IMR-90 (cell line): ENCODE results near the gene KRT7.

Experiments used
- MXI1 ChIP-seq: IDR thresholded peaks from 2 replicates; pipeline ENCODE4 v1.6.1; 2012; ENCODE audit warnings: low read depth, mild to moderate bottlenecking, low read length, moderate library complexity, borderline replicate concordance
- POLR2A ChIP-seq: IDR thresholded peaks from 2 replicates; pipeline ENCODE4 v1.6.1; 2012; ENCODE audit warnings: mild to moderate bottlenecking, low read depth, low read length
- RAD21 ChIP-seq: IDR thresholded peaks from 2 replicates; pipeline ENCODE4 v1.6.1; 2012; ENCODE audit warnings: low read length, improper control_type of control experiment
- SMC3 ChIP-seq: fragments of 150-350 bp; IDR thresholded peaks from 2 replicates; pipeline ENCODE4 v1.6.1; 2016; ENCODE audit warnings: low read depth, mild to moderate bottlenecking, antibody characterized with exemption, low read length, moderate library complexity
- TF ChIP-seq, protein P1 (sequence below): conservative IDR thresholded peaks from 2 replicates; pipeline ENCODE4 v1.5.1; 2012; ENCODE audit warnings: mild to moderate bottlenecking, low read depth, low read length, improper control_type of control experiment

- TF ChIP-seq, protein P1, sequence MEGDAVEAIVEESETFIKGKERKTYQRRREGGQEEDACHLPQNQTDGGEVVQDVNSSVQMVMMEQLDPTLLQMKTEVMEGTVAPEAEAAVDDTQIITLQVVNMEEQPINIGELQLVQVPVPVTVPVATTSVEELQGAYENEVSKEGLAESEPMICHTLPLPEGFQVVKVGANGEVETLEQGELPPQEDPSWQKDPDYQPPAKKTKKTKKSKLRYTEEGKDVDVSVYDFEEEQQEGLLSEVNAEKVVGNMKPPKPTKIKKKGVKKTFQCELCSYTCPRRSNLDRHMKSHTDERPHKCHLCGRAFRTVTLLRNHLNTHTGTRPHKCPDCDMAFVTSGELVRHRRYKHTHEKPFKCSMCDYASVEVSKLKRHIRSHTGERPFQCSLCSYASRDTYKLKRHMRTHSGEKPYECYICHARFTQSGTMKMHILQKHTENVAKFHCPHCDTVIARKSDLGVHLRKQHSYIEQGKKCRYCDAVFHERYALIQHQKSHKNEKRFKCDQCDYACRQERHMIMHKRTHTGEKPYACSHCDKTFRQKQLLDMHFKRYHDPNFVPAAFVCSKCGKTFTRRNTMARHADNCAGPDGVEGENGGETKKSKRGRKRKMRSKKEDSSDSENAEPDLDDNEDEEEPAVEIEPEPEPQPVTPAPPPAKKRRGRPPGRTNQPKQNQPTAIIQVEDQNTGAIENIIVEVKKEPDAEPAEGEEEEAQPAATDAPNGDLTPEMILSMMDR, result no peak
- TF ChIP-seq SMC3, result no peak
- no peak for TF ChIP-seq POLR2A
- TF ChIP-seq RAD21, result no peak
- TF ChIP-seq MXI1, result no peak
Measured at GRCh38 chr12:52246720-52247621, 13.9 kb downstream of the KRT7 start.
